ENCODE measurements around the gene CRTAP. TPM values are rescaled to one million over a fixed set of nuclear protein-coding genes. Genes with fewer than 3 reads are reported as not detected.

The CRTAP gene
- polyA plus RNA-seq, 1 experiment, result 311 TPM

DNA sequence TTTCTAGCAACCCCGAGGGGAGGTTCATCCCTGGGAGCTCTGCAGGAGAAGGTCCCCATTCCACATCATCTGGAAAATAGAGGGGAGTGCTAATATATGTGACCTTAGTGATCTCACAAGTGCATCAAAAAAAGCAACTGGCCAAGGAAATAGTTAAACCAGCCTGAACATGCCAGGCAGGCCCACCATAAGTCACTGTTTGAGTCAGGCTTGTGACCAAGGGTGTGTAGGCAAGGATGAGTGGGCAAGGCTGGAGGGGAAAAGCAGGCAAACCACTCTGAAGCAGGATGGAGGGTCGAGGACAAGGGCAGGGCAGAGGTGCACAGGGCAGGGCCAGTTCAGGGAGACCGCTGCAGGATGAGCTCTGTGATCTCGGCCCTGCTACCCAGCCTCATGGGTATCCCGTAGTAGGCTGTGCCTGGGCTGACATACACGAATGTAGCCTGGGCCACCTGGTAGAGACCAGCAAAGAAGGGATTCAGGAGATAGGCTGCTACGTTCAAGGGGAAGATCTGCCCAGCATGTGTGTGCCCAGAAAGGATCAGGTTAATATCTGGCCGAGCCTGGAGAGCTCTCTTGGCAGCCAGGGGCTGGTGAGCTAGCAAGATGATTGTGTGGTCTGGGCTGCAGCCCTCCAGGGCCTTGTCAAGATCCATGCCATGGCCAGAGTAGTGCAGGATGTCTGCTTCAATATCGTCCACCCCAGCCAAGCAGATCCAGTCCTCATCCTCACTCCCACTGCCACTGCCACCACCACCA, 21.1 kb upstream of the CRTAP start:
- ChIA-PET CTCF (interaction anchor here (1.4 to 1.8 kb wide), 2 partner anchors 18 to 19 kb away, joined by 3 to 5 read pairs; no protein-coding TSS in a partner anchor), POLR2A (no interaction called here)
- DNase-seq (ENCODE audit: low read depth), result no peak

GRCh38 chr3:33093847-33094246, 20.0 kb upstream of the CRTAP start:
- CTCF ChIA-PET, result interaction anchor here (1.4 to 1.8 kb wide), 2 partner anchors 19 to 20 kb away, joined by 3 to 5 read pairs; no protein-coding TSS in a partner anchor

More for the DNA sequence above, 21.1 kb upstream of the CRTAP start:
- H3K36me3 ChIP-seq (ENCODE audit: control insufficient read depth, insufficient read depth, low read length), result peaks cover 13% of the 10 kb centered on the region
- TF ChIP-seq CTCF (IDR thresholded peaks at IDR 0.05; ENCODE audit: insufficient read depth, low read depth, low read length), result no peak
- no peak overlapping the region for H3K4me3 ChIP-seq (ENCODE audit: low read depth, low read length)
- H3K27me3 ChIP-seq (ENCODE audit: control insufficient read depth, insufficient read depth, low read length), result no peaks in the 10 kb centered on the region

DNA sequence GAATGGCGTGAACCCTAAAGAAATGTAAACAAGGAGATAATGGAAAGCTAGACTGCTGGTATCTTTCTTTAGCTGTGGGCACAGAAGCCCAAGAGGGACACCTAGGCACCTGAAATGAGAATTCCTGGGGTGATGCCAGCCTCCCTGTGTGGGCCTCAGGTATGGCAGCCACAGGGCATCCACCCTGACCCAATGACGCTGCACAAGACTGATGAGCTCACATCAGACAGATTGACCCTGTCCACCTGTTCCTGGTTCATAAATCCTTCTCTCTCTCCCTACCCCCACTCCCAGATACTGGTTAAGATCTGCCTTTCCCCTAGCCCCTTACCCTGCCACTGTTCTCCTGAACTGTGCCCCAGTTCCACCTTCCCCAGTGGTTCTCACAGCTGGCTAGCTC, 18.4 kb upstream of the CRTAP start:
- Histone ChIP-seq H3K36me3 (ENCODE audit: control insufficient read depth, insufficient read depth, low read length) (peaks cover 13% of the 10 kb centered on the region), H3K27me3 (ENCODE audit: control insufficient read depth, insufficient read depth, low read length) (no peaks in the 10 kb centered on the region), H3K4me3 (ENCODE audit: low read depth, low read length) (peak overlapping the region; percentile 60)
- POLR2A ChIA-PET, result no interaction called here
- TF ChIP-seq CTCF (IDR thresholded peaks at IDR 0.05; ENCODE audit: insufficient read depth, low read depth, low read length), result no peak
- no peak for DNase-seq (ENCODE audit: low read depth)
- CTCF ChIA-PET, result interaction anchor here (1.0 to 2.7 kb wide), 3 partner anchors 21 to 692 kb away, joined by 3 to 10 read pairs (median 9); no protein-coding TSS in a partner anchor

More at GRCh38 chr3:33093847-33094246, 20.0 kb upstream of the CRTAP start:
- TF ChIP-seq CTCF (IDR thresholded peaks at IDR 0.05; ENCODE audit: insufficient read depth, low read depth, low read length), result no peak
- H3K4me3 ChIP-seq (ENCODE audit: low read depth, low read length), result no peak overlapping the region
- DNase-seq (ENCODE audit: low read depth), result no peak
- H3K27me3 ChIP-seq (ENCODE audit: control insufficient read depth, insufficient read depth, low read length), result no peaks in the 10 kb centered on the region
- H3K36me3 ChIP-seq (ENCODE audit: control insufficient read depth, insufficient read depth, low read length), result peaks cover 13% of the 10 kb centered on the region
- POLR2A ChIA-PET, result no interaction called here

- no peak for DNase-seq (ENCODE audit: low read depth)
- Histone ChIP-seq H3K27me3 (ENCODE audit: control insufficient read depth, insufficient read depth, low read length) (no peaks in the 10 kb centered on the region), H3K4me3 (ENCODE audit: low read depth, low read length) (peak overlapping the region; percentile 60), H3K36me3 (ENCODE audit: control insufficient read depth, insufficient read depth, low read length) (peaks cover 13% of the 10 kb centered on the region)
- TF ChIP-seq CTCF (IDR thresholded peaks at IDR 0.05; ENCODE audit: insufficient read depth, low read depth, low read length), result no peak
- POLR2A ChIA-PET, result no interaction called here
- CTCF ChIA-PET, result interaction anchor here (1.0 to 2.7 kb wide), 3 partner anchors 22 to 691 kb away, joined by 3 to 10 read pairs (median 9); no protein-coding TSS in a partner anchor
Observed at GRCh38 chr3:33096093-33096868, 17.5 kb upstream of the CRTAP start.

DNA sequence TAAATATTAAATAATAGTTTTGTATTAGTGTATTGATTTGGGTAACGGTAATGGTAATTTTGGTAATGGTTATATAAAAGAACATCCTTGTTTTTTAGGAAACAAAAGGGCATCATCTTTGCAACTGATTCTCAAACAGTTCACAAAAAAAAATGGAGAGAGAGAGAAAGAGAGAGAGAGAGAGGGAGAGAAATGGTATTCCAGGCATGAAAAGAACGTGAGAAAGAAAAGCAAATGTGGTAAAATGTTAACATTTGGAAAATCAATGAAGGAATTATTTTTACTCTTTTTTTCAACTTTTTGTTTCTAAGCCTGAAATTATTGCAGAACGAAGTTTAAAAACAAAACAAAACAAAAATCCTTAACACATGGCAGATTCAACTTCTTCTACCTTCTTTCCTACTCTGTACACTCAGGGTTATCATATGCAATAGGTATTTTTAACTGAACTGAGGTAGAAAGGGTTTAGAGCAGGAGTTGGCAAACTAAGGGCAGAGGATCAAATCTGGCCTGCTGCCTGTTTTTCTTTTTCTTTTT, 14.6 kb upstream of the CRTAP start:
- ChIA-PET POLR2A (no interaction called here), CTCF (interaction anchor here (1.2 to 1.3 kb wide), 2 partner anchors 12 to 25 kb away, joined by 3 read pairs; no protein-coding TSS in a partner anchor)
- TF ChIP-seq CTCF (IDR thresholded peaks at IDR 0.05; ENCODE audit: insufficient read depth, low read depth, low read length), result no peak
- no peaks in the 10 kb centered on the region for H3K36me3 ChIP-seq (ENCODE audit: control insufficient read depth, insufficient read depth, low read length)
- no peak overlapping the region for H3K4me3 ChIP-seq (ENCODE audit: low read depth, low read length)
- no peak for DNase-seq (ENCODE audit: low read depth)
- H3K27me3 ChIP-seq (ENCODE audit: control insufficient read depth, insufficient read depth, low read length), result no peaks in the 10 kb centered on the region
